Dendritic cell treated with granulocyte-macrophage colony-stimulating factor and Interleukin-4, amounts not matched to agents 40 ng/mL and 50 ng/mL, for 4 days (primary cell): ENCODE data around the gene NSF.
"Not testable (repeated sequence)": the region's sequence is repeated elsewhere in the genome, so short reads cannot be mapped to it uniquely, and the experiment has no call there.

Source experiments
- H3K27ac Mint-ChIP-seq: one replicate; pipeline ENCODE4 v1.8.0; 2022; ENCODE audit warnings: mild to moderate bottlenecking, mixed read lengths
- H3K27me3 Mint-ChIP-seq: one replicate; pipeline ENCODE4 v1.8.0; 2022; ENCODE audit warnings: mild to moderate bottlenecking, mixed read lengths
- H3K36me3 Mint-ChIP-seq: one replicate; pipeline ENCODE4 v1.8.0; 2022; ENCODE audit warnings: low read depth, mixed read lengths
- H3K4me1 Mint-ChIP-seq: one replicate; pipeline ENCODE4 v1.8.0; 2022; ENCODE audit warnings: low read depth, mixed read lengths
- H3K4me3 Mint-ChIP-seq: one replicate; pipeline ENCODE4 v1.8.0; 2022; ENCODE audit warnings: mild to moderate bottlenecking, moderate library complexity, mixed read lengths
- H3K9me3 Mint-ChIP-seq: one replicate; pipeline ENCODE4 v1.8.0; 2022; ENCODE audit warnings: mixed read lengths
- intact Hi-C: fragments of 100-400 bp; cut with micrococcal nuclease; formaldehyde crosslinking; loops from one replicate; pipeline ENCODE4 v1.15.0; 2022

NSF gene

GRCh38 chr17:46739982-46740381 lies 149.5 kb downstream of the NSF start:
- Mint-ChIP-seq H3K36me3 (peaks cover 72% of the 10 kb centered on the region), H3K4me3 (no peak overlapping the region), H3K9me3 (no peaks in the 10 kb centered on the region), H3K27me3 (no peaks in the 10 kb centered on the region), H3K4me1 (peaks cover 14% of the 10 kb centered on the region), H3K27ac (no peak overlapping the region)
- intact Hi-C loops: loop anchor here (10.0 kb wide), 1 partner anchor 75 kb away; the partner anchor contains the start of gene WNT3

DNA sequence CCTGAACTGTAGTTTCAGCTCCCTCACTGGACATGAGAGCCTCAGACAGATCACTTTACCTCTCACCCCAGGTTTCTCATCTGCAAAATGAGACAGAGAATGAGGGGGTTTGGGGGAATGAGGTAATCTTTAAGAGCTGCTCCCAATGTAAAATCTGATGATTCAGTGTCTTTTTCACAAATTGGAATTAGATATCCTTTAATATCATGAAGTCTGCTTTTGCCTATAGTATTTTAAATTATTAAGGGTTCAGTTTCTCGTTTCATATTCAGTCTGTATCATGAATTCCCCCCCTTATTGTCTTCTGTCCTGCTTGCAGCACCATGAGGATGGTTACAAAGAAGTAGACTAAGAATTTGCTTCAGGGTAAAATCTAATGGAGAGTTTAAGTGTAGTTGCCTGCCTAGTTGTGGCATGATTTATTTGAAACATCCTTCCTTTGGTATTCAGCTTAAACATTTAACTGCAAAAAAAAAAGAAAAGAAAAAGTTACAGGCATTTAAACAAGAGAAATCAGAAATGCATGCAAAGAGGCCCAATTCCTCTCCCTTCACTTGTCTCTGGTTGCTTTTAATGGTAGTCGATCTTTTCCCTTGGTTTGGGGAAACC lies 150.8 kb downstream of the NSF start:
- H3K36me3 Mint-ChIP-seq: peaks cover 78% of the 10 kb centered on the region
- no peaks in the 10 kb centered on the region for H3K27me3 Mint-ChIP-seq
- no peaks in the 10 kb centered on the region for H3K9me3 Mint-ChIP-seq

DNA sequence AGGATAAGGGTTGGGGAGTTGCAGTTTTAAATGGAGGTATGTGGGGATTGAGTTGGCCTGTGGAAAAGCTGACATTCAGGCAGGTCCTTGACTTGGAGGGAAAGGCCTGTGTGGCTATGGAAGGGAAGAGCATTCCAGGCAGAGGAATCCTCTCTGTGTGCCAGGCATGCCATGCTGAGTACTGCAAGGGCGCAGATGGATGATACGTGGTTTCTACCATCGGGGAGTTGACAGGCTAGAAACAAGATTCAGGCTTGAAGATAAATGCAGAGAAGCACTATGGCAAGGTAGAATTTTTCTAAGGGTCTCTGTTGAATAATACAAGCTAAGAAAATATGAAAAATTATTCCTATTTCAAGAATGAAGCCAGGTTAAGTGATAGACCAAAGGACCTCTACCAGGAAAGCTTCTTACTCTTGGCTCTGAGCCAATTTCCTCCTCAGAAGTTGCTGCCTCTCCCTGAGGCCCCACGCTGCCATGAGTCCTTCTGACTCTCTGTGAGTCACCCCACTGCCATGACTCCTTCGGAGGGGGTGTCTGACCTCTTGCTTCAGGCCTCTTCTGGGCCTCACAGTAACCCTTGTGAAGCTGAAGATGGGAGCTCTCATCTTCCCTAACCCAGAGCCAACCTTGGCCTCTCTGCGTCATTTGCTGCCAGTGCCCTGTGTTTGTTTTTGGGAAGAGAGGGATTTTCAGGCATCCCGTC lies 152.2 kb downstream of the NSF start:
- intact Hi-C loops: no loop called here
- Mint-ChIP-seq H3K4me1 (peaks cover 10% of the 10 kb centered on the region), H3K9me3 (no peaks in the 10 kb centered on the region)

More for the DNA sequence above, 150.8 kb downstream of the NSF start:
- H3K4me3 Mint-ChIP-seq: no peak overlapping the region
- intact Hi-C loops: no loop called here
- H3K27ac Mint-ChIP-seq: no peak overlapping the region
- peaks cover 11% of the 10 kb centered on the region for H3K4me1 Mint-ChIP-seq

GRCh38 chr17:46744441-46744840 lies 154.0 kb downstream of the NSF start:
- peaks cover 58% of the 10 kb centered on the region for H3K36me3 Mint-ChIP-seq
- peaks cover 23% of the 10 kb centered on the region for H3K4me1 Mint-ChIP-seq
- no peak overlapping the region for H3K4me3 Mint-ChIP-seq
- H3K27me3 Mint-ChIP-seq: no peaks in the 10 kb centered on the region
- no peaks in the 10 kb centered on the region for H3K9me3 Mint-ChIP-seq
- intact Hi-C loops: no loop called here
- H3K27ac Mint-ChIP-seq: no peak overlapping the region

More for the DNA sequence above, 152.2 kb downstream of the NSF start:
- no peak overlapping the region for H3K4me3 Mint-ChIP-seq
- H3K36me3 Mint-ChIP-seq: peaks cover 67% of the 10 kb centered on the region
- H3K27me3 Mint-ChIP-seq: no peaks in the 10 kb centered on the region
- H3K27ac Mint-ChIP-seq: no peak overlapping the region

GRCh38 chr17:46745376-46745775 lies 154.9 kb downstream of the NSF start:
- Mint-ChIP-seq H3K4me3 (no peak overlapping the region), H3K27me3 (no peaks in the 10 kb centered on the region), H3K27ac (no peak overlapping the region), H3K9me3 (no peaks in the 10 kb centered on the region), H3K36me3 (peaks cover 58% of the 10 kb centered on the region), H3K4me1 (peaks cover 25% of the 10 kb centered on the region)
- intact Hi-C loops: no loop called here

DNA sequence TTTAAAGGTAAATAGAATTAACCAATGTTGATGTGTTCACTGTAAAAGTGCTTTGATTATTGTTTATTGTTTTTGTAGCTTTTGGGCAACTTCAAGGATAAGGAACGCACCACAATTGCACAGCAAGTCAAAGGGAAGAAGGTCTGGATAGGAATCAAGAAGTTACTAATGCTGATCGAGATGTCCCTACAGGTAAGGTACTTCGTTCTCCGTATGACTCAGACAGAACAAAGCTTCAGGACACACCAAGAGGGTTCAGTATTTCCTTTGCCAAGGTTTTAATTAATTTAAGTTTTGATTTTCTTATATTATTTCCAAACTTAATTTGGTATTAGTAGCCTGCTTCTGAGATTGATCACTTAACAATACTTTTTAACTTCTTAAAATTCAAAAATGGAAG lies 161.0 kb downstream of the NSF start:
- Mint-ChIP-seq H3K36me3 (peaks cover 70% of the 10 kb centered on the region), H3K9me3 (no peaks in the 10 kb centered on the region), H3K4me1 (peaks cover 15% of the 10 kb centered on the region), H3K4me3 (no peak overlapping the region), H3K27me3 (no peaks in the 10 kb centered on the region), H3K27ac (no peak overlapping the region)
- intact Hi-C loops: no loop called here

DNA sequence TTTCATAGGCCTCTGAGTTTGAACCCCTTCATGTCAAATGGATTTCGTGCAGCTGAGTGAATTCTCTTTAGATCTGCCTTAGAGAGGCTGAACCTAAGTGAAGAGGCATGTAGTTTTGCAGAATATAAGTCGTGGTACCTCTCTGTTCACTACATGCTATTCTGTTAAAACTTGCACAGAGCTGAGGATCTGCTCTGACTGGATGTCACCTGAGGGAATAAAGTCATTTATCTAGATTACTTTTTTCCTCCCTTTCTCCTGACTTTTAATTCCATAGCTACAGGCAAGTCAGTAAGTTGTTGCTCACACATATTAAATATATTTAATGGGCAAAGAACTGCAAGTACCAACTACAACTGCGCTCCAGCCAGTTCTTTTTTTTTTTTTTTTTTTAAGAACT lies 163.3 kb downstream of the NSF start:
- H3K27me3 Mint-ChIP-seq: no peaks in the 10 kb centered on the region
- no peaks in the 10 kb centered on the region for H3K9me3 Mint-ChIP-seq
- peaks cover 8% of the 10 kb centered on the region for H3K4me1 Mint-ChIP-seq
- no peak overlapping the region for H3K27ac Mint-ChIP-seq
- H3K4me3 Mint-ChIP-seq: no peak overlapping the region
- intact Hi-C loops: no loop called here
- H3K36me3 Mint-ChIP-seq: peaks cover 87% of the 10 kb centered on the region

DNA sequence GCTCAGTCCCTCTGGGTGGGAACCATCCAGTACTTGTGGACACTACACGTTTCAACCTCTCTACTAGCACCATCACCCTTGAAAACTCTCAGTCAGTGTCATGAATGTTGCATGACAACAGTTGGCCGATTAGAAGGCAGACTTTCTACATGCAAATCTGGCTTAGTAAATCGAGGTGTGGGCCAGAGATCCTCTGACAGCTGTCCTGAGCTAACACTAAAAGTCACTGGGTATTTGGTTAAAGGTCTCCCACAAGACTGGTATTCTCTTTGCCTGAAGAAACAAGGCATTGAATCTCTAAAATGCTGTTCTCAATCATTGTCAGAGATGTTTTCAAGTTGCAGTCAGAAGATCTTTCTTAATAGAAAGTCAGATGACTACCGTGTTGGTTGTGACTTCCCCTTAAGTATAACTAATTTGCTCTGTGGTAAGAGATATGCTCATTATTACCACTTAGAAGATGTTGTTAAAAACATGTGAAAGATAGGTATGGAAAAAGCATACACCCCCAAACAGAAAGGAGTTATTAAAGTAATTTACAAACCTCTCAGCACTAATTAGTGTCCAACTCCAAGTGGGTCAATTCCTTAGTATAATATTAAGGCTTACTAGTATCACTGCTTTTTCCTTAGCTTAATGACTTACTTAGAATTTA lies 165.7 kb downstream of the NSF start:
- Mint-ChIP-seq H3K27ac (no peak overlapping the region), H3K9me3 (no peaks in the 10 kb centered on the region), H3K4me1 (no peaks in the 10 kb centered on the region), H3K27me3 (no peaks in the 10 kb centered on the region), H3K36me3 (peaks cover 85% of the 10 kb centered on the region), H3K4me3 (no peak overlapping the region)
- intact Hi-C loops: no loop called here

DNA sequence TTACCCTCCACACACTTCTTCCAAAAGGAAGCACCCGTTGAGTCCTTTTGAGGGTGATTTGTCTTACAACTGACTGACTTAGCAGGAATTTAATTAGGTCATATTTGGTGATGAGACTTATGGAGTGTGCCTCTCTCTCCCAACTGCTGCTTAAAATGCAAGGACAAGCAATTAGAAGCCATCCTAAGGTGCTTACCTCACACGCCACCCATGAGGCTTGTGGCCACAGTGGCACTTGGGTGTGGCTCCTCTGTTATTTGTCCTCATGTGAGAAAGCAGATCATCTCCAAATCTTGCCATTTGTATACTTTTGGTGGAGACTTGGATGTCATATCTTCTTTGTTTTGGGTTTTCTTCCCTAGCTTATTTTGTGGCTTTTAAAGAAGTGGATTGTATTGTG lies 166.4 kb downstream of the NSF start:
- intact Hi-C loops: no loop called here
- no peaks in the 10 kb centered on the region for H3K9me3 Mint-ChIP-seq
- H3K27ac Mint-ChIP-seq: no peak overlapping the region
- H3K36me3 Mint-ChIP-seq: peaks cover 79% of the 10 kb centered on the region
- H3K4me3 Mint-ChIP-seq: no peak overlapping the region
- no peaks in the 10 kb centered on the region for H3K27me3 Mint-ChIP-seq
- no peaks in the 10 kb centered on the region for H3K4me1 Mint-ChIP-seq

DNA sequence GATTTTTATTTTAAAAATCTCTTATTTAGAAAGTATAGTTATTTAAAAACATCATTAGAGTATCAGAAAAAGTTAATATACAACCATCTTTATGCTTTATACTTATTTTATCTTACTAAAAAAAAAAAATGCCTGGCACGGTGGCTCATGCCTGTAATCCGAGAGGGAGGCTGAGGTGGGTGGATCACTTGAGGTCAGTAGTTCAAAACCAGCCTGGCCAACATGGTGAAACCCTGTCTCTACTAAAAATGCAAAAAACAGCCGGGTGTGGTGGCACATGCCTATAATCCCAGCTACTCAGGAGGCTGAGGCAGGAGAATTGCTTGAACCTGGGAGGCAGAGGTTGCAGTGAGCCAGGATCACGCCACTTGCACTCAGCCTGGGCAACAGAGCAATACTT lies 167.1 kb downstream of the NSF start:
- H3K27me3 Mint-ChIP-seq, H3K4me3 Mint-ChIP-seq, H3K9me3 Mint-ChIP-seq, H3K27ac Mint-ChIP-seq, H3K4me1 Mint-ChIP-seq, intact Hi-C loops: not testable (repeated sequence)
- peaks cover 71% of the 10 kb centered on the region for H3K36me3 Mint-ChIP-seq

DNA sequence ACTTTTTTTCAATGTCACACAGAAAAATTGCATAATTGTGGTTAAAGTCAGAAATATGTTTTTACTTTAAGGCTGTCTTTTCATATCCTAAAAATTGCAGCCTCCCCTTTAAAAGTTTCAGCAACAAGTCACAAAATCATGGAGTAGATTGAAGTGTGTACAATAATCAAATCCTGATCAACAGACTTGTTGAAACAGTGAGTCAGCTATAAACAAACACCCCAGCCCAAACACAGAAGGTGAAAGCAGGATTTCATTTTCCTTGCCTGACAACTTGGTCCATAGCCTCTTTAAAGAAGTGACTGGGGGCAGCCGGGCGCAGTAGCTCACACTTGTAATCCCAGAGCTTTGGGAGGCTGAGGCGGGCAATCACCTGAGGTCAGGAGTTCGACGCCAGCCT lies 168.1 kb downstream of the NSF start:
- Mint-ChIP-seq H3K27me3 (no peaks in the 10 kb centered on the region), H3K4me3 (no peak overlapping the region), H3K27ac (no peak overlapping the region), H3K9me3 (no peaks in the 10 kb centered on the region), H3K36me3 (peaks cover 63% of the 10 kb centered on the region), H3K4me1 (no peaks in the 10 kb centered on the region)
- intact Hi-C loops: no loop called here

GRCh38 chr17:46759141-46759540 lies 168.7 kb downstream of the NSF start:
- no peak overlapping the region for H3K4me3 Mint-ChIP-seq
- no peaks in the 10 kb centered on the region for H3K4me1 Mint-ChIP-seq
- H3K27ac Mint-ChIP-seq: no peak overlapping the region
- H3K9me3 Mint-ChIP-seq: no peaks in the 10 kb centered on the region
- no peaks in the 10 kb centered on the region for H3K27me3 Mint-ChIP-seq
- H3K36me3 Mint-ChIP-seq: peaks cover 58% of the 10 kb centered on the region
- intact Hi-C loops: no loop called here

GRCh38 chr17:46763416-46763815 lies 172.9 kb downstream of the NSF start:
- Mint-ChIP-seq H3K27ac (no peak overlapping the region), H3K4me3 (no peak overlapping the region), H3K9me3 (no peaks in the 10 kb centered on the region), H3K27me3 (peaks cover 20% of the 10 kb centered on the region), H3K36me3 (peaks cover 15% of the 10 kb centered on the region), H3K4me1 (no peaks in the 10 kb centered on the region)
- intact Hi-C loops: no loop called here

DNA sequence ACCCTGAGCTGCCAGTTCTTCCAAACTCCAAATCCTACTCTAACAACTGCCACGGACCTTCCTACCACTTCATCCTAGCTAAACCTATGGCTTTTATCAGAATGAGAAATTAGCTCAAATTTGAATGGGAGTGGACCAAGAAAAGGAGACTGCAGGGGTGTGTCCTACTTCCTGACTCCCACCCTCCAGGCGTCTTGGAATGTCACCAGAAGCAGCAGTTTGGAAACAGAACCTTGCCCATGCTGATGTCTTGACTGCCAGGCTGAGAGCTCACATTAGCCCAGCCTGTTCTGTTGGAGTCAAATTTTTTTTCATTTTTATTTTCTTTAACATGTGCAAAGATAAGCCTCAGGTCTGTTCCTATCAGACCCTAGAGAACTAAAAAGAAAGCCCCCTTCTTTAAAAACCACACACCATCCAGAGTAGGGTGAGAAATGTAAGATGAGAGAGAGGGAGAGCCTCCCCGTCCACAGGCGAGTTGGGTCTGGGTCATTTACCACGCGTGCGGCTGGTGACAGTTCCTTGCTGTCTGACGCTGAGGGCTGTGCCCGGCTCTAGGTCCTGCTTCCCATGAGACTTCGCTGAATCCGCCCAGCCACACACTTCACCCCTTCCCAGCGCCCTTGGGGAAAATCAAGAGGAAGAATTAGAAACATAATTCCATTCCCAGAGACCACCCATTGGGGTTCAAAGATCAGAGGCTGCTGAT lies 173.7 kb downstream of the NSF start:
- Mint-ChIP-seq H3K4me1 (peaks cover under 1% of the 10 kb centered on the region), H3K27ac (no peak overlapping the region), H3K27me3 (peaks cover 27% of the 10 kb centered on the region), H3K9me3 (no peaks in the 10 kb centered on the region), H3K36me3 (peaks cover 8% of the 10 kb centered on the region), H3K4me3 (no peak overlapping the region)
- intact Hi-C loops: no loop called here
